COLO668 (cell line): ENCODE results near the gene ZFP36L2.

ENCODE experiments used
- DNase-seq: peaks from one replicate; lab custom pipeline; 2025; ENCODE audit not compliant: unreplicated experiment; lab: John Stamatoyannopoulos, UW

The ZFP36L2 gene

GRCh38 chr2:43224571-43225092 is 1.8 kb downstream of the ZFP36L2 start:
- DNase-seq: peak; percentile 65

GRCh38 chr2:43224131-43224570 is 2.3 kb downstream of the ZFP36L2 start:
- DNase-seq: peak; percentile 68

GRCh38 chr2:43223521-43224001 is 2.8 kb downstream of the ZFP36L2 start:
- no peak for DNase-seq

GRCh38 chr2:43222475-43223309 is 3.7 kb downstream of the ZFP36L2 start:
- no peak for DNase-seq

- DNase-seq: peak; percentile 79
Measured at GRCh38 chr2:43221763-43222474, 4.5 kb downstream of the ZFP36L2 start.

- DNase-seq: peak; percentile 51
Measured at GRCh38 chr2:43221124-43221762, 5.2 kb downstream of the ZFP36L2 start.

- DNase-seq: no peak
Measured at GRCh38 chr2:43220760-43221123, 5.7 kb downstream of the ZFP36L2 start.

GRCh38 chr2:43220229-43220751 is 6.1 kb downstream of the ZFP36L2 start:
- DNase-seq: no peak

- peak; percentile 86 for DNase-seq
Measured at GRCh38 chr2:43219383-43220228, 6.8 kb downstream of the ZFP36L2 start.

- DNase-seq: peak; percentile 45
Measured at GRCh38 chr2:43218702-43219382, 7.6 kb downstream of the ZFP36L2 start.

- DNase-seq: no peak
Measured at GRCh38 chr2:43218155-43218701, 8.2 kb downstream of the ZFP36L2 start.

GRCh38 chr2:43217228-43218154 is 8.9 kb downstream of the ZFP36L2 start:
- DNase-seq: no peak

- DNase-seq: no peak
Measured at GRCh38 chr2:43216629-43217028, 9.8 kb downstream of the ZFP36L2 start.

GRCh38 chr2:43215673-43216255 is 10.6 kb downstream of the ZFP36L2 start:
- DNase-seq: no peak

- DNase-seq: no peak
Measured at GRCh38 chr2:43214253-43214652, 12.2 kb downstream of the ZFP36L2 start.

GRCh38 chr2:43212931-43213330 is 13.5 kb downstream of the ZFP36L2 start:
- DNase-seq: no peak

- DNase-seq: no peak
Measured at GRCh38 chr2:43212216-43212835, 14.1 kb downstream of the ZFP36L2 start.
